Glutamatergic neuron (in vitro differentiated cells): ENCODE results near the gene EGLN1. TPM values are rescaled to one million over a fixed set of nuclear protein-coding genes. Genes with fewer than 3 reads are reported as not detected.
A peak's percentile ranks its signal among the peaks of the same experiment; 100 is the strongest.

ENCODE experiments used
- DNase-seq: peaks from one replicate; pipeline ENCODE4 v3.0.0; 2022
- H3K27ac Mint-ChIP-seq: one replicate; pipeline ENCODE4 v1.8.0; 2020; ENCODE audit warnings: mild to moderate bottlenecking, mixed read lengths, inconsistent platforms; ENCODE audit not compliant: unreplicated experiment
- H3K27me3 Mint-ChIP-seq: one replicate; pipeline ENCODE4 v1.8.0; 2020; ENCODE audit warnings: mild to moderate bottlenecking, moderate library complexity, mixed read lengths, inconsistent platforms; ENCODE audit not compliant: unreplicated experiment
- H3K36me3 Mint-ChIP-seq: one replicate; pipeline ENCODE4 v1.8.0; 2020; ENCODE audit warnings: mild to moderate bottlenecking, mixed read lengths, inconsistent platforms; ENCODE audit not compliant: unreplicated experiment
- H3K4me1 Mint-ChIP-seq: one replicate; pipeline ENCODE4 v1.8.0; 2020; ENCODE audit warnings: mild to moderate bottlenecking, low read depth, mixed read lengths, inconsistent platforms; ENCODE audit not compliant: unreplicated experiment
- H3K4me3 Mint-ChIP-seq: one replicate; pipeline ENCODE4 v1.8.0; 2020; ENCODE audit warnings: mild to moderate bottlenecking, mixed read lengths, inconsistent platforms; ENCODE audit not compliant: unreplicated experiment
- H3K9me3 Mint-ChIP-seq: one replicate; pipeline ENCODE4 v1.8.0; 2020; ENCODE audit warnings: mild to moderate bottlenecking, moderate library complexity, mixed read lengths, inconsistent platforms; ENCODE audit not compliant: unreplicated experiment
- total RNA-seq: library from RNA; stranded (reverse); fragmentation: NEBNext Ultra II Directional; extraction: Animal tissue kit (Norgen Biotek cat#: 25700); gene quantifications from one replicate; pipeline ENCODE4 v1.2.1, GENCODE V29; 2021; ENCODE audit not compliant: unreplicated experiment
- TF ChIP-seq, protein P1 (sequence below): fragments of 200-600 bp; sonication (generic); IDR thresholded peaks from one replicate; pipeline ENCODE4 v1.5.0; 2021; ENCODE audit not compliant: partially characterized antibody, unreplicated experiment

EGLN1 gene
- total RNA-seq, 1 donor from 2014 or later, result 12.3 TPM

DNA sequence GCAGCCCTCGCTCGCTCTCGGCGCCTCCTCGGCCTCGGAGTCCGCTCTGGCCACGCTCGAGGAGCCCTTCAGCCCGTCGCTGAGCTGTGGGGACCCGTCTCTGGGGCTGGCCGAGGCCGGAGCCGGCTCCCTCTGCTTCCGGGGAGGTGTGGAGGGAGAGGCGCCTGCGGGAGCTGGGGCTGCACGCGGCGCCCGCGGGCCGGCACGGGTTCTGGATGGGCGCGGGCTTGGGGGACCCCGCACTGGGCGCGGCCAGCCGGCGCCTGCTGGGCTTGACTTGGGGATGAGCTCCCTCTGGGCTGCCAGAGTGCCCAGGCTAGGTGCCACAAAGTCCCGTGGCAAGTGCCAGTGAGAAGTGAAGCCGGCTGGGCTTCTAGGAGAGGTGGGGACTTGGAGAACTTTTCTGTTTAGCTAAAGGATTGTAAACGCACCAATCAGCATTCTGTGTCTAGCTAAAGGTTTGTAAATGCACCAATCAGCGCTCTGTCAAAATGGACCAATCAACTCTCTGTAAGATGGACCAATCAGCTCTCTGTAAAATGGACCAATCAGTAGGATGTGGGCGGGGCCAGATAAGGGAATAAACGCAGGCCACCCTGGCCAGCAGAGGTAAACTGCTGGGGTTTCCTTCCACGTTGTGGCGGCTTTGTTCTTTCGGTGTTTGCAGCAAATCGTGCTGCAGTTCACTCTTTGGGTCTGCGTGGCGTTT lies 104.6 kb downstream of the EGLN1 start:
- TF ChIP-seq, protein P1, sequence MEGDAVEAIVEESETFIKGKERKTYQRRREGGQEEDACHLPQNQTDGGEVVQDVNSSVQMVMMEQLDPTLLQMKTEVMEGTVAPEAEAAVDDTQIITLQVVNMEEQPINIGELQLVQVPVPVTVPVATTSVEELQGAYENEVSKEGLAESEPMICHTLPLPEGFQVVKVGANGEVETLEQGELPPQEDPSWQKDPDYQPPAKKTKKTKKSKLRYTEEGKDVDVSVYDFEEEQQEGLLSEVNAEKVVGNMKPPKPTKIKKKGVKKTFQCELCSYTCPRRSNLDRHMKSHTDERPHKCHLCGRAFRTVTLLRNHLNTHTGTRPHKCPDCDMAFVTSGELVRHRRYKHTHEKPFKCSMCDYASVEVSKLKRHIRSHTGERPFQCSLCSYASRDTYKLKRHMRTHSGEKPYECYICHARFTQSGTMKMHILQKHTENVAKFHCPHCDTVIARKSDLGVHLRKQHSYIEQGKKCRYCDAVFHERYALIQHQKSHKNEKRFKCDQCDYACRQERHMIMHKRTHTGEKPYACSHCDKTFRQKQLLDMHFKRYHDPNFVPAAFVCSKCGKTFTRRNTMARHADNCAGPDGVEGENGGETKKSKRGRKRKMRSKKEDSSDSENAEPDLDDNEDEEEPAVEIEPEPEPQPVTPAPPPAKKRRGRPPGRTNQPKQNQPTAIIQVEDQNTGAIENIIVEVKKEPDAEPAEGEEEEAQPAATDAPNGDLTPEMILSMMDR, result no peak

DNA sequence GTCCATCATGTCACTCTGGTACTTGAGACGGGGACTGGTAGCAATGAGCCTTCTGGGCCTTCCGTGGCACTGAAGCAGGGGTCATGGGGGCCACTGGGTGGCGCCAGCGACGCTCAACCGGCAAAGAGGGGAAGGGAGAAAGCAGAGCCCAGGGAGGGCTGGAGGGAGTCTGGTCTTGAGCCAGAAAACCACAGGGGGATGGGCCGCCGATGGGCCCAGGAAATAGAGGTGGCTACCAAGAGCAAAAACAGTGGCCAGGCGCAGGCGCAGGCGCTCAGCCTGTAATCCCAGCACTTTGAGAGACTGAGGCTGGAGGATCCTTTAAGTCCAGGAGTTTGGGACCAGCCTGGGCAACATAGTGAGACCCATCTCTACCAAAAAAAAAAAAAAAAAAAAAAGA lies 106.2 kb downstream of the EGLN1 start:
- H3K27ac Mint-ChIP-seq, result no peak overlapping the region
- H3K36me3 Mint-ChIP-seq, result peaks cover 5% of the 10 kb centered on the region
- no peaks in the 10 kb centered on the region for H3K27me3 Mint-ChIP-seq
- H3K9me3 Mint-ChIP-seq, result peaks cover 2% of the 10 kb centered on the region
- TF ChIP-seq, protein P1, result no peak
- H3K4me1 Mint-ChIP-seq, result peaks cover 2% of the 10 kb centered on the region
- DNase-seq, result peak; percentile 38
- H3K4me3 Mint-ChIP-seq, result no peak overlapping the region

More for the DNA sequence above, 104.6 kb downstream of the EGLN1 start:
- Mint-ChIP-seq H3K4me1 (no peaks in the 10 kb centered on the region), H3K36me3 (no peaks in the 10 kb centered on the region), H3K9me3 (peaks cover 2% of the 10 kb centered on the region), H3K4me3 (no peak overlapping the region), H3K27ac (no peak overlapping the region), H3K27me3 (no peaks in the 10 kb centered on the region)
- DNase-seq, result no peak

Other genes starting within 250 kb of the EGLN1 start
- 53.9 TPM for gene GNPAT, start 181.1 kb downstream of the EGLN1 start, total RNA-seq
- gene EXOC8, start 84.4 kb downstream of the EGLN1 start, total RNA-seq, result 11.4 TPM
- gene SPRTN, start 84.0 kb downstream of the EGLN1 start, total RNA-seq, result 21.4 TPM
- 41.1 TPM for gene TSNAX, start 106.4 kb upstream of the EGLN1 start, total RNA-seq
- gene DISC1, start 204.5 kb upstream of the EGLN1 start, total RNA-seq, result 9.1 TPM